Fibroblast of lung (primary cell): ENCODE measurements around the gene VAC14. TPM values are rescaled to one million over a fixed set of nuclear protein-coding genes. Genes with fewer than 3 reads are reported as not detected.

Source experiments
- DNase-seq, 2 donors: peaks; one replicate each; pipeline versions ENCODE4 v3.0.0 to v3.0.0-alpha.2; 2010; ENCODE audit warnings: low read depth in 2 of 2
- H2AFZ ChIP-seq: 2 replicates; pipeline ENCODE4 v1.5.1; 2012; ENCODE audit warnings: low read length, control low read depth, inconsistent platforms
- H3K27ac ChIP-seq: 2 replicates; pipeline ENCODE4 v1.5.1; 2011; ENCODE audit warnings: low read length, control low read depth; ENCODE audit not compliant: insufficient read depth
- H3K27me3 ChIP-seq: 2 replicates; pipeline ENCODE4 v1.5.1; 2011; ENCODE audit warnings: mild to moderate bottlenecking, low read length; ENCODE audit not compliant: control insufficient read depth, insufficient read depth
- H3K36me3 ChIP-seq: 2 replicates; pipeline ENCODE4 v1.5.1; 2011; ENCODE audit warnings: low read length; ENCODE audit not compliant: control insufficient read depth, insufficient read depth
- H3K4me1 ChIP-seq: 2 replicates; pipeline ENCODE4 v1.5.1; 2011; ENCODE audit warnings: low read length; ENCODE audit not compliant: control insufficient read depth, insufficient read depth; ENCODE audit errors: extremely low read depth
- H3K4me2 ChIP-seq: 2 replicates; pipeline ENCODE4 v1.5.1; 2011; ENCODE audit warnings: low read length, control low read depth; ENCODE audit not compliant: insufficient read depth; ENCODE audit errors: extremely low read depth
- H3K4me3 ChIP-seq, 4 experiments: fragments of 200-600 bp in 1 of 4; sonication (generic) in 1 of 4; replicated peaks in 1 of 4; 2 replicates each; pipeline ENCODE4 v1.5.1; 2011 to 2016; ENCODE audit warnings: low read length in 4 of 4, low read depth in 3 of 4, mild to moderate bottlenecking in 3 of 4, control low read depth in 2 of 4, inconsistent platforms in 1 of 4, mixed read lengths in 1 of 4; ENCODE audit not compliant: insufficient read depth in 1 of 4; ENCODE audit errors: control extremely low read depth in 1 of 4
- H3K79me2 ChIP-seq: 2 replicates; pipeline ENCODE4 v1.5.1; 2012; ENCODE audit warnings: mild to moderate bottlenecking, low read length, inconsistent platforms; ENCODE audit not compliant: control insufficient read depth, insufficient read depth
- H3K9ac ChIP-seq: 2 replicates; pipeline ENCODE4 v1.5.1; 2011; ENCODE audit warnings: mild to moderate bottlenecking, low read length, control low read depth; ENCODE audit not compliant: insufficient read depth
- H3K9me3 ChIP-seq: 2 replicates; pipeline ENCODE4 v1.5.1; 2012; ENCODE audit warnings: low read depth, low read length; ENCODE audit not compliant: control insufficient read depth, insufficient read depth
- H4K20me1 ChIP-seq: 2 replicates; pipeline ENCODE4 v1.5.1; 2011; ENCODE audit warnings: low read length; ENCODE audit not compliant: control insufficient read depth, insufficient read depth; ENCODE audit errors: extremely low read depth
- EZH2 ChIP-seq: IDR thresholded peaks from 2 replicates; pipeline ENCODE4 v1.5.1; 2012; ENCODE audit warnings: low read length, control low read depth, mild to moderate bottlenecking; ENCODE audit errors: missing control alignments
- polyA plus RNA-seq, 2 donors: library from polyadenylated mRNA; depleted of rRNA in 1 of 2; stranded (reverse) in 1 of 2; unstranded in 1 of 2; fragments of >200 nt; gene quantifications; 2 replicates each; pipeline ENCODE4 v1.2.1, GENCODE V29; 2011 to 2012; ENCODE audit warnings: missing spikeins in 1 of 2
- total RNA-seq: library from RNA; depleted of rRNA; stranded (reverse); fragments of >200 nt; gene quantifications from 2 replicates; pipeline ENCODE4 v1.2.1, GENCODE V29; 2014
- TF ChIP-seq, protein P1 (sequence below), 2 donors: IDR thresholded peaks in 1 of 2; conservative IDR thresholded peaks in 1 of 2; 1 replicate in 1 of 2; 2 replicates in 1 of 2; pipeline ENCODE4 v1.5.1; 2011 to 2012; ENCODE audit warnings: low read length in 2 of 2, control low read depth in 1 of 2, inconsistent platforms in 1 of 2, low read depth in 1 of 2, mild to moderate bottlenecking in 1 of 2

The VAC14 gene
- total and polyA plus RNA-seq, 2 donors (not counting 1 experiment from before 2014, with no cell fraction given): 25.0 to 29.2 TPM

DNA sequence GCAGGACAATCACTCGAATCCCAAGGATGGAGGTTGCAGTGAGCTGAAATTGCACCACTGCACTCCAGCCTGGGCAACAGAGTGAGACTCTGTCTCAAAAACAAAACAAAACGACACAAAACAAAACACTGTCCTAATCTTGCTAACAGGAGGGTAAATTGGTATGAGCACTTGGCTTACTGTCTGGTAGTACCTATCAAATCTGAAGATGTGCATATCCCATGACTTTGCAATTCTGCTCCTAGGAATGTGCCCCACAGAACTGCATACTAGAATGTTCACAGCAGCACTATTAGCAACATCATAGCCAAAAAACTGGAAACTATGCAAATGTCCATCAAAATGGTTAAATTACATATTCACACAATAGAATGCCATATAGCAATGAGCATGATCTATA is 130.8 kb downstream of the VAC14 start:
- no peak for DNase-seq
- Histone ChIP-seq H3K27me3 (no peaks in the 10 kb centered on the region), H4K20me1 (no peaks in the 10 kb centered on the region), H2AFZ (no peak overlapping the region), H3K79me2 (peaks cover 26% of the 10 kb centered on the region), H3K4me1 (no peaks in the 10 kb centered on the region), H3K9me3 (no peaks in the 10 kb centered on the region), H3K9ac (no peak overlapping the region), H3K4me2 (no peak overlapping the region), H3K27ac (no peak overlapping the region), H3K36me3 (peaks cover 37% of the 10 kb centered on the region), H3K4me3 (no peak overlapping the region)
- TF ChIP-seq EZH2: no peak
- TF ChIP-seq, protein P1, sequence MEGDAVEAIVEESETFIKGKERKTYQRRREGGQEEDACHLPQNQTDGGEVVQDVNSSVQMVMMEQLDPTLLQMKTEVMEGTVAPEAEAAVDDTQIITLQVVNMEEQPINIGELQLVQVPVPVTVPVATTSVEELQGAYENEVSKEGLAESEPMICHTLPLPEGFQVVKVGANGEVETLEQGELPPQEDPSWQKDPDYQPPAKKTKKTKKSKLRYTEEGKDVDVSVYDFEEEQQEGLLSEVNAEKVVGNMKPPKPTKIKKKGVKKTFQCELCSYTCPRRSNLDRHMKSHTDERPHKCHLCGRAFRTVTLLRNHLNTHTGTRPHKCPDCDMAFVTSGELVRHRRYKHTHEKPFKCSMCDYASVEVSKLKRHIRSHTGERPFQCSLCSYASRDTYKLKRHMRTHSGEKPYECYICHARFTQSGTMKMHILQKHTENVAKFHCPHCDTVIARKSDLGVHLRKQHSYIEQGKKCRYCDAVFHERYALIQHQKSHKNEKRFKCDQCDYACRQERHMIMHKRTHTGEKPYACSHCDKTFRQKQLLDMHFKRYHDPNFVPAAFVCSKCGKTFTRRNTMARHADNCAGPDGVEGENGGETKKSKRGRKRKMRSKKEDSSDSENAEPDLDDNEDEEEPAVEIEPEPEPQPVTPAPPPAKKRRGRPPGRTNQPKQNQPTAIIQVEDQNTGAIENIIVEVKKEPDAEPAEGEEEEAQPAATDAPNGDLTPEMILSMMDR (conservative IDR thresholded peaks at IDR 0.05 in 1 of 2, IDR thresholded peaks at IDR 0.05 in 1 of 2; ENCODE audit: low read depth in 1 of 2, low read length in 2 of 2): no peak

DNA sequence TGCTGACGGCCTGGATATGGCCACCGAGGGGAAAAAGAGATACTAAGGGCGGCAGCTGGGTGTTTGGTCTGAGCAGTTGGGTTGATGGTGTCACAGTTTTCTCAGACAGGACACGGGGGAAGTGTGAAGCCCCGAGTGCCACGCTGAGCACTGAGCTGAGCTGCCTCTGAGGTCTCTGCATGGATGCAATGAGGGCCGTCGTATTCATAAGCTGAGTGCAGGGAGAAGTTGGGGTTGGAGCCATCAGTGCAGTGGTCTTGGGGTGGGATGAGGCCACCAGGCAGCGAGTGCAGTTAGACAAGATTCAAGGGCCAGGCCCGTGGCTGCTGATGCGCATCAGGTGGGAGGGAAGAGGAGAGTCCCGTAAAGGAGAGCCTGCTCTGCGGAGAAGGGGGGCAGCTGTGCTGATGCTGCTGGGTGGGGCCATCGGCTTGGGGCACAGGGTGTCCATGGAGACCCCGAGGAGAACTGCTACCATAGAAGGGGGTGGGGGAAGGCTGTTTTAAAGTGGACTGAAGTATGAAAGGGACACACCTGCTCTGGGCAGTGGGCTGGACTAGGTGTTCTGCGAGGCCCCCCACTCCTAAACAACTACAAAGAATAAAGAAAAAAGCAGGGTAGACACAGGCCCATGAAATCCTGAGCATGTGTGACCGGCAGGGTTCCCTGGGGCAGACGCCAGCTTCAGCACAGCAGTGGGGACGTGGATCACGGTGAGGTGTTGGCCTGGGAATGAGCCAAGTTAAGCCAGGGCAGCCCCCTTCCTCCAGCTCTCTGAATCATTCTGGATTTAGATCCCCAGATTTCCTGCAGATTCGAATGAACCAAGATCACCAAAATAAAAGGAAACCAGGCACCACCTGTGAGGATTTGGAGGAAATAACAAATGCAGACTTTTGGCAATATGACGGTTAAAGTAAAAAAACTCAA is 134.9 kb downstream of the VAC14 start:
- Histone ChIP-seq H3K79me2 (peaks cover 13% of the 10 kb centered on the region), H2AFZ (no peak overlapping the region), H3K4me3 (no peak overlapping the region), H3K4me1 (peaks cover 6% of the 10 kb centered on the region), H3K27me3 (no peaks in the 10 kb centered on the region), H3K4me2 (no peak overlapping the region), H4K20me1 (no peaks in the 10 kb centered on the region), H3K36me3 (peaks cover 50% of the 10 kb centered on the region), H3K9ac (no peak overlapping the region), H3K9me3 (no peaks in the 10 kb centered on the region), H3K27ac (no peak overlapping the region)
- DNase-seq: no peak
- TF ChIP-seq, protein P1 (conservative IDR thresholded peaks at IDR 0.05 in 1 of 2, IDR thresholded peaks at IDR 0.05 in 1 of 2; ENCODE audit: low read depth in 1 of 2, low read length in 2 of 2): no peak
- TF ChIP-seq EZH2: no peak

DNA sequence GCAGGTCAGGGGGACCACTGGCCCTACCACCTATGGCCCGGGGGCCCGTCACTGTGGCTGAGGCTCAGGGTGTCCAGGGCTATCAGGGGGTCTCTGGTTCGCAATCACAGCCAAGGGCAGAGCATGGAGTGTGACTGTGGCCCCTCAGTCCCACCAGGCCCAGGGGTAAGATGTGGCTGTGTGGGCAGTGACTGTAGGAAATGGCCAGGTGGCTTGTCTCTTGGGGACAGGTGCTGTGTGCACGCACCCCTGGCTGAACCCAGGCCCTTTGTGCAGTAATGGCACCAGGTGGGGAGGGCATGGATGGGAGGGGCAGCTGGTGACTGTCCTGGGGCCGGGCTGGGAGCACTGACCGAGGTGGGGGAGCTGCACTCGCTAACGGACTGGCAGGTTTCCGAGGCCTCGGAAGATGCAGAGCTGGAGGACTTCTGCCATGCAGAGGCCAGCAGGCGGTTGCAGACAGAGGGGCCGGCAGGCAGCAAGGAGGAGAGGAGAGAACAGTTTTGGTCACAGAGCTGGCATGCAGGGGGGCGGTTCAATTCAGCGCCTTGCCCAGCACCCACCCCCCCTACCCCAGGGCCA is 135.8 kb downstream of the VAC14 start:
- H3K4me2 ChIP-seq: no peak overlapping the region
- H3K27ac ChIP-seq: no peak overlapping the region
- H3K9me3 ChIP-seq: no peaks in the 10 kb centered on the region
- H4K20me1 ChIP-seq: no peaks in the 10 kb centered on the region
- H2AFZ ChIP-seq: no peak overlapping the region
- no peak for DNase-seq
- H3K79me2 ChIP-seq: peaks cover 10% of the 10 kb centered on the region
- H3K4me1 ChIP-seq: peaks cover 6% of the 10 kb centered on the region
- H3K9ac ChIP-seq: no peak overlapping the region
- no peak for TF ChIP-seq EZH2
- TF ChIP-seq, protein P1 (conservative IDR thresholded peaks at IDR 0.05 in 1 of 2, IDR thresholded peaks at IDR 0.05 in 1 of 2; ENCODE audit: low read depth in 1 of 2, low read length in 2 of 2): no peak
- no peaks in the 10 kb centered on the region for H3K27me3 ChIP-seq
- H3K36me3 ChIP-seq: peaks cover 48% of the 10 kb centered on the region
- no peak overlapping the region for H3K4me3 ChIP-seq
